Esophagus muscularis mucosa (tissue), 3 donors: ENCODE measurements around the gene SETBP1.

ENCODE experiments used
- POLR2A ChIP-seq: fragments of 450-650 bp; IDR thresholded peaks from one replicate; pipeline ENCODE4 v1.6.1; 2017; ENCODE audit warnings: antibody characterized with exemption, moderate library complexity, mild to moderate bottlenecking, low read depth
- TF ChIP-seq, protein P1 (sequence below), 3 experiments: fragments of 200-600 bp in 2 of 3; fragments of 450-650 bp in 1 of 3; sonication (generic) in 2 of 3; IDR thresholded peaks; one replicate each; pipeline ENCODE4 v1.5.1; 2017 to 2019; ENCODE audit warnings: antibody characterized with exemption in 3 of 3, mild to moderate bottlenecking in 2 of 3, moderate library complexity in 1 of 3

DNA sequence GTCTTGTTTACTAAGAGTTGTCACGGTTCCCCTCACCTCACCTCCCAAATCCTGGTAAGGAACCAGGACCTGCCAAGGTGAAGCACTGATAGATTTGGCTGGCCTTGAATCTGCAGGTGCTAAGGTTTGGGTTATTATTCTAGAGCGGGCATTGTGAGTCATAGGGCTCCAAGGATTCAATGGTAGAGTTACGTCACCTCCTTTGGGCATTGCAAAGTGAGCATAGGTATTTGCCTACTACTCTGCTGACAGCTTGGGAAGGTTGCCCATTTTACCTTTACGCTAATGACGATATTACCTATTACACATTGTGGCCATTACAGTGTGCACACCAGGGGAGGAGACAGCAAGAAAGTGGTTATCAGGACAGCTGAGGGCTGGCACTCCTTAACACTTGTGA lies 59.3 kb downstream of the SETBP1 start:
- TF ChIP-seq, protein P1, sequence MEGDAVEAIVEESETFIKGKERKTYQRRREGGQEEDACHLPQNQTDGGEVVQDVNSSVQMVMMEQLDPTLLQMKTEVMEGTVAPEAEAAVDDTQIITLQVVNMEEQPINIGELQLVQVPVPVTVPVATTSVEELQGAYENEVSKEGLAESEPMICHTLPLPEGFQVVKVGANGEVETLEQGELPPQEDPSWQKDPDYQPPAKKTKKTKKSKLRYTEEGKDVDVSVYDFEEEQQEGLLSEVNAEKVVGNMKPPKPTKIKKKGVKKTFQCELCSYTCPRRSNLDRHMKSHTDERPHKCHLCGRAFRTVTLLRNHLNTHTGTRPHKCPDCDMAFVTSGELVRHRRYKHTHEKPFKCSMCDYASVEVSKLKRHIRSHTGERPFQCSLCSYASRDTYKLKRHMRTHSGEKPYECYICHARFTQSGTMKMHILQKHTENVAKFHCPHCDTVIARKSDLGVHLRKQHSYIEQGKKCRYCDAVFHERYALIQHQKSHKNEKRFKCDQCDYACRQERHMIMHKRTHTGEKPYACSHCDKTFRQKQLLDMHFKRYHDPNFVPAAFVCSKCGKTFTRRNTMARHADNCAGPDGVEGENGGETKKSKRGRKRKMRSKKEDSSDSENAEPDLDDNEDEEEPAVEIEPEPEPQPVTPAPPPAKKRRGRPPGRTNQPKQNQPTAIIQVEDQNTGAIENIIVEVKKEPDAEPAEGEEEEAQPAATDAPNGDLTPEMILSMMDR (IDR thresholded peaks at IDR 0.05) = no peak
- no peak for TF ChIP-seq POLR2A
